Dendritic cell treated with granulocyte-macrophage colony-stimulating factor and Interleukin-4, amounts not matched to agents 40 ng/mL and 50 ng/mL, for 4 days (primary cell): ENCODE measurements around the gene PCNX4.

Source experiments
- H3K27ac Mint-ChIP-seq: one replicate; pipeline ENCODE4 v1.8.0; 2022; ENCODE audit warnings: mild to moderate bottlenecking, mixed read lengths
- H3K27me3 Mint-ChIP-seq: one replicate; pipeline ENCODE4 v1.8.0; 2022; ENCODE audit warnings: mild to moderate bottlenecking, mixed read lengths
- H3K36me3 Mint-ChIP-seq: one replicate; pipeline ENCODE4 v1.8.0; 2022; ENCODE audit warnings: low read depth, mixed read lengths
- H3K4me1 Mint-ChIP-seq: one replicate; pipeline ENCODE4 v1.8.0; 2022; ENCODE audit warnings: low read depth, mixed read lengths
- H3K4me3 Mint-ChIP-seq: one replicate; pipeline ENCODE4 v1.8.0; 2022; ENCODE audit warnings: mild to moderate bottlenecking, moderate library complexity, mixed read lengths
- H3K9me3 Mint-ChIP-seq: one replicate; pipeline ENCODE4 v1.8.0; 2022; ENCODE audit warnings: mixed read lengths
- intact Hi-C: fragments of 100-400 bp; cut with micrococcal nuclease; formaldehyde crosslinking; loops from one replicate; pipeline ENCODE4 v1.15.0; 2022

Gene PCNX4

DNA sequence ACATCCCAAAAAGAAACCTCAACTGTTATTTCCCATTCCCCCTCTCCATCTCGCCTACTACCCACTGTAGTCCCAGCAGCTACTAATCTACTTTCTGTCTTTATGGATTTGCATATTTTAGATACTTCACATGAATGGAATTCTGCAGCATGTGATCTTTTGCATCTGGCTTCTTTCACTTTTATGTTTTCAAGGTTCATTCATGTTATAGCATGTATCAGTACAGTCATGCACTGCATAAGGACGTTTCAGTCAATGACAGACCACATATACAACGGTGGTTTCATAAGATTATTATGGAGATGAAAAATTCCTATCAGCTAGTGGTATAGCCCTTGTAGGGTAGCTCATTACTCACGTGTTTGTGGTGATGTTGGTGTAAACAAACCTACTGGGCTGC lies 24.5 kb downstream of the PCNX4 start:
- Mint-ChIP-seq H3K27ac (no peak overlapping the region), H3K9me3 (no peaks in the 10 kb centered on the region), H3K36me3 (peaks cover 52% of the 10 kb centered on the region), H3K4me1 (peaks cover 11% of the 10 kb centered on the region), H3K27me3 (no peaks in the 10 kb centered on the region), H3K4me3 (no peak overlapping the region)
- intact Hi-C loops: loop anchor here (5.0 kb wide), 2 partner anchors 34 to 36 kb away; no protein-coding TSS in a partner anchor

DNA sequence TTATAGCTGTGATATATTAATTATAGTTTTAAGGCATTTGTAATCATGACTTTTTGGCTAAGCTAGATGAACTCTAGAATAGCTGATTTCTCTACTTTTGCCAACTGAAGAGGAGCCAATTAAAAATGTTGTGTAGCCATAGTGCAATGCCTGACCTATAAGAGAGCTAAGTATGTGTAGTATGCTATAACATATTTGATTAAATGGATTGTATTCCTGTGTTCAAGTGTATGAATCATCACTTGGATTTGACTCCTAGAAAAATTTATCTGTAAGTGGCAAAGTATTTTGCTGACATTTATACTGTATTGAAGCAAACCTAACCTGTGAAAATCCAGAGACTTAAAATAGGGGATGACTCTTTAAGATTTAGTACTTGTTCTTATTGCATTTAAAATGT lies 34.2 kb downstream of the PCNX4 start:
- Mint-ChIP-seq H3K4me1 (peaks cover 5% of the 10 kb centered on the region), H3K27ac (no peak overlapping the region), H3K9me3 (peaks cover 21% of the 10 kb centered on the region), H3K36me3 (peaks cover 84% of the 10 kb centered on the region), H3K27me3 (no peaks in the 10 kb centered on the region), H3K4me3 (no peak overlapping the region)
- intact Hi-C loops: loop anchor here (2.0 kb wide), 1 partner anchor 17 kb away; no protein-coding TSS in a partner anchor

DNA sequence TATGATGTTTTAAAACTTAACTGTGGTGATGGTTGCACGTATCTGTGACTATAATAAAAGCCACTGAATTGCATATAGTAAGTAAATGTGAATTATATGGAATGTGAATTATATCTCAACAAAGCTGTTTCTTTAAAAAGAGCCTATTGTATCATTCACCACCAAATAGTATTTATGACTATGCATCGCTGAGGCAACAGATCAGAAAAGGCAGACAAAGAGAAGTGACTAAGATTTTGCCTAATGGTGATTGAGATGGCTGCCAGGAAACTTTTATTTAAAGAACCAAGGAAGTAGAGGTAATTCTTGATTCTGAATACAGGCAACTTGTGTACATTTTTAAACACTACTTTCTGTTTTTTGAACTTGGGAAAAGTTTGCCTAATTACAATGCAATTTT lies 41.8 kb downstream of the PCNX4 start:
- H3K27ac Mint-ChIP-seq: no peak overlapping the region
- peaks cover 51% of the 10 kb centered on the region for H3K36me3 Mint-ChIP-seq
- H3K4me1 Mint-ChIP-seq: peaks cover 6% of the 10 kb centered on the region
- no peaks in the 10 kb centered on the region for H3K27me3 Mint-ChIP-seq
- intact Hi-C loops: no loop called here
- H3K4me3 Mint-ChIP-seq: no peak overlapping the region
- peaks cover 17% of the 10 kb centered on the region for H3K9me3 Mint-ChIP-seq

DNA sequence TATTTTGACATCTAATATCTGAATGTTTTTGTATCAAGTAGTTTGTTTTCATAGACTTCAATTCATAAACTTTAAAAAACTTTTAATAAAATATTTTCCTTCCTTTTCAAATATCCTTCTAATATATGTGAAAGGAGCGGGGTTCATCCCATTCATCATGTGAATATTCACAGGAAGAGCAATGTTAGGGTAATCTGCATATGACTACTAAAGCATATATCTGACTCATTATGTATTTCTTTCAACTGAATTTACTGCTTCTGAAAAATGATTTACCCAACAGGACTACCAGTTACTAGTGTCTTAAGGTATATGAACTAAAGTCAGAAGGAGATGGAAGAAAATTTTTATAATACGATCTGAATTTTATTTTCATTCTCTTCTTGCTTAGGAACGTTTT lies 43.0 kb downstream of the PCNX4 start:
- intact Hi-C loops: no loop called here

DNA sequence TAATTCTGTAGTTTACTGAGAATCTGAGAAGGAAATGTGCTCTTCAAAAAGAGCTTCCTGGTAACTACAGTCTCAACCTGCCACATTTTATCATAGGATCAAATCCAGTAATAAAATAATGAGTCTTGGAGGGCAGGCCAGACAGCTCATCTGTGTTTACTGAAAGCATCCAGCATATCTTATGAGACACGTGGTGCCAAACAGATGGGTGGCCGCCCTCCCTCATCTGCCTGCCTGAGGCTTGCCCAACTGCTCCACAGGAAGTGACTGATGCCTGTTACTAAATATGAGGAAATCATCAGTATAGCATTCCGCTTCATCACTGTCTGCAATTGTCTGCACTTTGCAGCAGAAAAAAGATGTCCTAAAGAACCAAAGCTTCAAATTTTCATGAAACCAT lies 60.0 kb downstream of the PCNX4 start:
- intact Hi-C loops: loop anchor here (5.0 kb wide), 1 partner anchor 34 kb away; no protein-coding TSS in a partner anchor
- Mint-ChIP-seq H3K27ac (peak overlapping the region; percentile 38), H3K36me3 (peaks cover 56% of the 10 kb centered on the region), H3K27me3 (no peaks in the 10 kb centered on the region), H3K4me3 (no peak overlapping the region), H3K4me1 (peaks cover 32% of the 10 kb centered on the region), H3K9me3 (no peaks in the 10 kb centered on the region)

More for the DNA sequence above, 43.0 kb downstream of the PCNX4 start:
- H3K4me1 Mint-ChIP-seq: peaks cover 6% of the 10 kb centered on the region
- no peak overlapping the region for H3K4me3 Mint-ChIP-seq
- H3K36me3 Mint-ChIP-seq: peaks cover 42% of the 10 kb centered on the region
- peaks cover 13% of the 10 kb centered on the region for H3K9me3 Mint-ChIP-seq
- H3K27ac Mint-ChIP-seq: no peak overlapping the region
- no peaks in the 10 kb centered on the region for H3K27me3 Mint-ChIP-seq

DNA sequence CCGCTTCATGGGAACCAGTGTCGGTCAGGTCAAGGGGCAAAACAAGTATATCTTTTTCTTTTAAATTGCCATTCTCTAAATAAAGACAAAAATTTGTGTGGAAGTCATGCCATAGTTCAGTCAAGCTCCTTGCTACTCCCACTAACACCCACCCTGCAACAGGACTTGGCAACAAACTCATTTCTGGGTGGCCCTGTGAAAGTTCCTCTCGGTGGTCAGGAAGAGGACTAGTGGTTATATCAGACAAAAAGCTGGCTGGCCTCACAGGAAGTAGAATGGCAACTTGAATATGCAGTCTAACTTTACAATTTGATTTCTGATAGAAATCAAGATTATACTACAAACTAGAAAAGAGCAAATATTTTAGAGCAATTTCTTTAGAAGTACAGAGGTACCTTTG lies 62.3 kb downstream of the PCNX4 start:
- Mint-ChIP-seq H3K36me3 (peaks cover 43% of the 10 kb centered on the region), H3K4me1 (peaks cover 32% of the 10 kb centered on the region)

DNA sequence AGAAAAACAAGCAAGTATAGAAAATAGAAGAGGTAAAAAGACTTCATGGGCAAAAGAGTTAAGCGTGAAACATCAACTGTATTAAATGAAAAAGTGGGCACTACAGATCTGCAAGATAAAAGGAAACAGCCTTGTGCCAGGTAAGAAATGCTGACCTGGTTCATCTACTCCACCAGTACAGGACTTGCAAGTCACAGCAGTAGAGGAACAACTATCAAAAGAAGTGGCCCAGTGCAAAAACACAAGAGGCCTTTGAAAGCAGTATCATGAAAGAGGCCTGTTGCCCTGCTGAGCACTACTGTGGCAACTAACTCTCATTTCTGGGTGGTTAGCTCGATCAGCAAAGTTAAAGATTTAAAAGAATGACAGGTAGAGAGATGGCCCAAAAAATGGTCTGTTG lies 62.9 kb downstream of the PCNX4 start:
- intact Hi-C loops: loop anchor here (5.0 kb wide), 1 partner anchor 37 kb away; no protein-coding TSS in a partner anchor
- peaks cover 32% of the 10 kb centered on the region for H3K4me1 Mint-ChIP-seq
- peak overlapping the region; percentile 58 for H3K27ac Mint-ChIP-seq
- H3K27me3 Mint-ChIP-seq: no peaks in the 10 kb centered on the region
- no peak overlapping the region for H3K4me3 Mint-ChIP-seq
- H3K36me3 Mint-ChIP-seq: peaks cover 38% of the 10 kb centered on the region
- H3K9me3 Mint-ChIP-seq: no peaks in the 10 kb centered on the region

More for the DNA sequence above, 62.3 kb downstream of the PCNX4 start:
- intact Hi-C loops: loop anchor here (5.0 kb wide), 1 partner anchor 37 kb away; no protein-coding TSS in a partner anchor
- Mint-ChIP-seq H3K4me3 (no peak overlapping the region), H3K9me3 (no peaks in the 10 kb centered on the region), H3K27ac (peak overlapping the region; percentile 58), H3K27me3 (no peaks in the 10 kb centered on the region)

DNA sequence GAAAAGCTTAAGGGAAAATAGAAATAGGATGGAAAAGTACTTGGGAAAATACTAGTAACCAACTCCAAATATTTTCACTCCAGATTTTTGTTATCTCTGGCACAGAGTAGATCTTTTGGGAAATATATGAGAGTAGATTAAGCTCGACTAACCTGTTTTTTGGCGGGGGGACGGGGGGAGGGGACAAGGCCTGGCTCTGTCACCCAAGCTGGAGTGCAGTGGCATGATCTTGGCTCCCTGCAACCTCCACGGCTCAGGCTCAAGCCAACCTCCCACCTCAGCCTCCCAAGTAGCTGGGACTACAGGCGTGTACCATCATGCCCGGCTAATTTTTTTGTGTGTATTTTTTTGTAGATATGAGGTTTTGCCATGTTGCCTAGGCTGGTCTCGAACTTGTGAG lies 68.7 kb downstream of the PCNX4 start:
- Mint-ChIP-seq H3K4me3 (no peak overlapping the region), H3K4me1 (peaks cover 21% of the 10 kb centered on the region), H3K27ac (no peak overlapping the region), H3K9me3 (no peaks in the 10 kb centered on the region), H3K36me3 (peaks cover 17% of the 10 kb centered on the region), H3K27me3 (no peaks in the 10 kb centered on the region)
- intact Hi-C loops: loop anchor here (10.0 kb wide), 1 partner anchor 656 kb away; no protein-coding TSS in a partner anchor

DNA sequence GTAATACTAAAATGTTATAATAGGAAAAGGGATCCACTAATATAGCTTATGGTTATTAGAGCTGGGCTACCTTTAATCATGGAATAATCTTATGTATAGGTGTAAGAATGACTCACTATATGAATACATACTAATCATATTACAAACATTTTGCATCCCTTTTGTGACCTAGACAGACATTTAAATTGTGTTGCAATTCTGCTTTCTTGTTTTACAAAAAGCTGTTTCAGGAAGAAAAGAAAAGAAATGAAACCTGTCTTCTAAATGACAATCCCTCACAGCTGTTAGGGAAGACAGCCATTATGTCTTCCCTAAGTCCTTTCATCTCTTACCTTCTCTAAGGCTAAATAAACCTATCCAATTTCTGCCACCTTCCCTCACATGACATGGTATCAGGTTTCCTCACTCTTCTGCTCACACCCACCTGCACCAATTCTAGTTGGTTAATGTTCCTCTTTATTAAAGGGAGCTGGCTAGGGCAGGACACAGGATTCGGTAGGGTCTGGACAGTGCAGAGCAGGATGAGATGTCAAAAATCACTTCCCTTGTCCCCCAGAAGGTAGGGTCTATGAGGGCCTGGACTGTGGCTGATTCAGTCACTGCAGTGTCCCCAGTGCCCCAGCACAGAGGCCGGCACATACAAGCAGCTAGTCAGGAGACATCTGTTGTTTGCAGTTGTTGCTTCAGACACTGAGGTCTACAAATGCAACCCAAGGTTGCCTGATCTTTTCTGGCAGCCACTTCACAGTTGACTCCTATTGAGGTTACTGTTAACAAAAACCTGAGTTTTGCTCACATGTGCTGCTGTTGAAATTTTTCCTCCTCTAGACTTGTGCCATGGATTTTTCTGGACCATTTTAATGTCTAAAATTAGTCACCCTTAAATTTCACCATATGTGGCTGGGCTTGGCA lies 69.7 kb downstream of the PCNX4 start:
- H3K27me3 Mint-ChIP-seq: no peaks in the 10 kb centered on the region
- H3K36me3 Mint-ChIP-seq: peaks cover 8% of the 10 kb centered on the region
- H3K27ac Mint-ChIP-seq: peak overlapping the region; percentile 50
- H3K9me3 Mint-ChIP-seq: no peaks in the 10 kb centered on the region
- intact Hi-C loops: loop anchor here (10.0 kb wide), 1 partner anchor 657 kb away; no protein-coding TSS in a partner anchor
- no peak overlapping the region for H3K4me3 Mint-ChIP-seq
- H3K4me1 Mint-ChIP-seq: peaks cover 13% of the 10 kb centered on the region

DNA sequence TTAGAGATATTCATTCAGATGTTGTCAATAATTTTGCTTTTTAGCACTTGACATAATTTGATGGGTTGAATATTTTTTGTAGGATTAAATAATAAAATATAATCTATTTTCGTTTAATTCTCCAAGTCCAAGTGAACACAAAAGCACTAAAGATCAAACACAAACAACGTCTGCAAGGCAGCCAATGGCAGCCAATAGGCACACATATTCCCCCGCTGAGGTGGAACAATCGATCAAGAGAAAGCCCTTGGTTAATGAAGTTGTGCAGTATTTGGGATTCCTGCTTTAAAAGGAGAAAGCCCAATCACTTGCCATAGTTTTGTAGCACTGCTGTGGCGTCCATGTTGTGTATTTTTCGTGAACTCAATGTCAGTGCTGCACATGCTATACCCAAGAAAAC lies 72.0 kb downstream of the PCNX4 start:
- intact Hi-C loops: loop anchor here (10.0 kb wide), 1 partner anchor 659 kb away; no protein-coding TSS in a partner anchor
- Mint-ChIP-seq H3K36me3 (peaks cover 8% of the 10 kb centered on the region), H3K27me3 (no peaks in the 10 kb centered on the region), H3K4me1 (peaks cover 13% of the 10 kb centered on the region), H3K4me3 (no peak overlapping the region), H3K9me3 (no peaks in the 10 kb centered on the region), H3K27ac (no peak overlapping the region)

DNA sequence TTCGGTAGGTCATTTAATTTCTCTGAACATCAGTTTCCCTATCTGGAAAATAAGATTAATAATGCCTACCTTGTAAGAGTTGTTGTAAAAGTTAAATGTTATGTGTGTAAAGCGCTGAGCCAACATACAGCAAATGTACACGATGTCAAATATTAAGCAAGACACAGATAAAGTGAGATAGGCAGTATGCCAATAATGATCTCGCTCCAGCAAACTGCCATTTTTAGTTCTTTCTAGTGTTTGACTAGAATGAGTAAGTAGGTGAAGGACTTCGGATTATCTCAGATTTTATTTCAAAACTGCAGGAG lies 72.6 kb downstream of the PCNX4 start:
- peak overlapping the region; percentile 95 for H3K27ac Mint-ChIP-seq
- H3K9me3 Mint-ChIP-seq: no peaks in the 10 kb centered on the region
- intact Hi-C loops: loop anchor here (10.0 kb wide), 1 partner anchor 660 kb away; no protein-coding TSS in a partner anchor
- H3K4me1 Mint-ChIP-seq: peaks cover 13% of the 10 kb centered on the region
- no peaks in the 10 kb centered on the region for H3K27me3 Mint-ChIP-seq
- peak overlapping the region; percentile 95 for H3K4me3 Mint-ChIP-seq
- peaks cover 8% of the 10 kb centered on the region for H3K36me3 Mint-ChIP-seq

DNA sequence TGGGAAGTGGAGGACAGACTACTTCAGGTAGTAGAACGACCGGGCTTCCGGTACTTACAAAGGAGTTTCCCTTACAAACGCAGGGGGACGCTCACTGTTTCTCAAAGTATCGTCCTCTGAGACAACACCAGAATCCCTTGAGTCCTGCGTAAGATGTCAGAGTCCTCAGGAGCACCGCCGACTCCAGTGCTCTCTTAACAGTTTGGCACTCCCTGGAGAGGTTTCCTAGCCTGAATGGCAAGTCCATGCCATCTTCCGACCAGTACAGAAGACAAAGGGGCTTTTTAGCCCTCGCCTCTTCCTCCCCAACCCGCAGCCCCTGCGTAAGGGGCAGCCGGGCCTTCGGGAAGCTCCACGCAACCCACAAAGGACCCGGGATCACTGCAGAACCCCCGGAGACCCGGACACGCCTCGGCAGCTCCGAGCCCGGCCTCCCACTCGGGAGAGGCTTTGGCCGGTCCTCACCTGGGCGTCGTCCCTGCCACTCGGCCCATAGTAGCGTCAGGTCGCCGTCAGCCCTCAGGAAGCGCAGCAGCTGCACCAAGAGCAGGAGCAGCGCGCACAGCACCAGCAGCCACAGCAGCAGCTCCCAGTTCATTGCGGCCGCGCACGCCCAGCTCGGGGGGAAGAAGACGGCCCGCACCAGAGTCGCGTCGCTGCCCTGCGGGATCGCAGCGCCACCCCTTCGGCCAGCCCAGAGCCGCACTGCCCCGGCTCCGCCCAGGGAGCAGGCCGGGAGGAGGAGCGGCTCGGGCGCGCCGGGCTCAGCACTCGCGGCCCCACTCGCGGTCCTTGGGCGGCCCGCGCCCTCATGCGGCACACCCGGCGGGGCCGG lies 73.2 kb downstream of the PCNX4 start, which contains the start of gene DHRS7:
TSS of gene DHRS7 (minus strand) at position 687 of the 835 bp plus-strand sequence. CDS start at position 598, 89 bp downstream.
- H3K4me3 Mint-ChIP-seq: peak within 1 kb of the TSS; percentile 95
- H3K9me3 Mint-ChIP-seq: no peaks in the 10 kb centered on the region
- peaks cover 8% of the 10 kb centered on the region for H3K36me3 Mint-ChIP-seq
- H3K27ac Mint-ChIP-seq: peak within 1 kb of the TSS; percentile 95
- intact Hi-C loops: loop anchor here (1.0 to 10.0 kb wide), 3 partner anchors 74 to 660 kb away; partner anchors contain the start of gene PCNX4
- peaks cover 13% of the 10 kb centered on the region for H3K4me1 Mint-ChIP-seq
- H3K27me3 Mint-ChIP-seq: no peaks in the 10 kb centered on the region

DNA sequence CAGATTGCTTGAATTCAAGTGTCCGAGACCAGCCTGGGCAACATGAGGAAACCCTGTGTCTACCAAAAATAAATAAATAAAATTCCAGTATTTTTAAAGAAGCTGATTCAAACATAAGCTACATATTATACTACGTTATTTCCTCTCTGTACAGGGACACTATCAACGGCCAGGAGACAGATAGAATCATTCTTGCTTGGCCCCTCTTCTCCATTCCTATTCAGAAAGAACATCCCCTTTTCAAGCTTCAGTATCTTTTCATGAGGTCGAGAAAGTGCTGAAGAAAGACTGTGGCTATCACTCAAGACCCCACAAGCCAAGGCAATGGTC lies 73.8 kb downstream of the PCNX4 start:
- peak overlapping the region; percentile 95 for H3K4me3 Mint-ChIP-seq
- intact Hi-C loops: loop anchor here (1.0 to 10.0 kb wide), 3 partner anchors 74 to 661 kb away; partner anchors contain the start of gene PCNX4
- peaks cover 13% of the 10 kb centered on the region for H3K4me1 Mint-ChIP-seq
- H3K27me3 Mint-ChIP-seq: no peaks in the 10 kb centered on the region
- H3K9me3 Mint-ChIP-seq: no peaks in the 10 kb centered on the region
- H3K27ac Mint-ChIP-seq: peak overlapping the region; percentile 95
- peaks cover 8% of the 10 kb centered on the region for H3K36me3 Mint-ChIP-seq
